ENCODE data around the gene TMOD2.
A peak's percentile ranks its signal among the peaks of the same experiment; 100 is the strongest.

Gene TMOD2

DNA sequence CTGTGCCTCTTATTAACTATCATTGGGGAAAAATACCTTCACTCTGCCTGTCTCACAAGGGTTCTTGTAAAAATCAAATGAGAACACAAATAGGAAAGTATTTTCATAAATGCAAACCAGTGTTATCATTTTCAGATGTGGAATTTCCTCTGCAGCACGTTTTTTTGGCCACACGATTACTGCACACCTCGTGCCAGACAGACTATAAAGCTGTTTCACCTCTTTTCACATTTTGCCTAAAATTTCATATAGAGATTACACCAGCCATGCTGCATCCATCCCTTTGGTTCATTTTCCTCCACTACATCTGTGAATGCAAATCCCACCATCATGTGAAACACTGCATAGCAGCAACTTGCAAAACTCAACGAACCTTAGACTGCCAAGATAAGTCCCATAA is 1.2 kb upstream of the TMOD2 start:
- FAIRE-seq = peak; percentile 79
- TF ChIP-seq POU2F2 (IDR thresholded peaks at IDR 0.05; ENCODE audit: low read depth, low read length) (no peak), TAF1 (IDR thresholded peaks at IDR 0.05; ENCODE audit: low read depth, low read length) (no peak), POLR2A (IDR thresholded peaks at IDR 0.05; ENCODE audit: low read depth, low read length) (no peak), PAX5 (IDR thresholded peaks at IDR 0.05; ENCODE audit: insufficient read depth, low read length, severe bottlenecking) (no peak), SPI1 (IDR thresholded peaks at IDR 0.05; ENCODE audit: low read depth, low read length) (no peak), POLR2AphosphoS5 (IDR thresholded peaks at IDR 0.05; ENCODE audit: low read depth, low read length) (no peak)
- no peak for DNase-seq (ENCODE audit: insufficient read length, low spot score)

DNA sequence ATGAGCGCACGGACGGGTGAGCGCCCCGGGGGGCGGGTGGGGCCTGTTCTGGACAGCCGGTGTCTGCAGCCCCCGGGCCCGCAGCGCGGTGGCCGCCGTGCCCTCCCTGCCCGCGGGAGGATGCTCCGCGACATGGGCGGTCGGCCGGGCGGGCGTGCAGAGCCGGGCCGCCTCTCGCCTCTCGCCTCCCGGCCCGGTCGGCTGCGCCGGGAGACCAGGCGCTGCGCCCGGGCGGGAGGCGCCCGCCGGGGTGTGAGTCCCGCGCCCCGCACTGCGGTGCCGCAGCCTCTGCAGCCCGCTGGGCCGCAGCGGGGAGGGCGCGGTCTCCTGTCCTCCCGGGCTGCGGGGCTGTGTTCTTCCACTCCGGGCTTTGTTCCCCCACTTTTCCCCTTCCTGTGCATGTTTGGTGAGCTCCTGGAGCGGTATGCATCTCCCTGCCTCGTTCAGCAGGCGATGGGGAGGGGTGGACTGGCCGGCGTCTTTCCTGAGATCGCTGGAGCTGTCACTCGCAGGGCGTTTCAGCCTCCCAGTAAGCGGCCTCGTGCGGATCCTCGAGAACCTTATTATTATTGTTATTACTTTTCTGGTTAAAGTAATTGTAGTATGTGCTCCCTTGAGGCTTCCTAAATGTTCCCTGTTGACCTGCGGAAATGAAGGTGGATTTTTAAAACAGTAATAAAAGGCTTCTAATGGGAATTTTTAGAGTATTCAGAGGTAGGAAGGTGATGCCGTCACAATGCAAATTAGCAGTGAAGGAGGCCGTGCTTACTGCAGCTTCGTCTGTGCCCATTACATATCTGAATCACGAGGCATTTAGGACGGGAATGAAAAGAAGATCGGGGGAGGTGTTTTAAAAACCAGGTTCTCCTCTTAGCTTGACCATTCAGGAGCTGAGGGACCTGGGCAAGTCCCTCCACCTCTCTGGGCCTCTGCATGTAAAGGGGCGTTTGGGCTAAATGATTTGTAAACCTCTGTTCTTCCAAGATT is 593 bp downstream of the TMOD2 start:
- peak; percentile 32 for DNase-seq (ENCODE audit: insufficient read length, low spot score)
- FAIRE-seq = no peak
- peak; percentile 32; the same call in 1 of the 2 replicates for TF ChIP-seq POLR2AphosphoS5 (IDR thresholded peaks at IDR 0.05; ENCODE audit: low read depth, low read length)
- TF ChIP-seq POLR2A (IDR thresholded peaks at IDR 0.05; ENCODE audit: low read depth, low read length) = no peak

DNA sequence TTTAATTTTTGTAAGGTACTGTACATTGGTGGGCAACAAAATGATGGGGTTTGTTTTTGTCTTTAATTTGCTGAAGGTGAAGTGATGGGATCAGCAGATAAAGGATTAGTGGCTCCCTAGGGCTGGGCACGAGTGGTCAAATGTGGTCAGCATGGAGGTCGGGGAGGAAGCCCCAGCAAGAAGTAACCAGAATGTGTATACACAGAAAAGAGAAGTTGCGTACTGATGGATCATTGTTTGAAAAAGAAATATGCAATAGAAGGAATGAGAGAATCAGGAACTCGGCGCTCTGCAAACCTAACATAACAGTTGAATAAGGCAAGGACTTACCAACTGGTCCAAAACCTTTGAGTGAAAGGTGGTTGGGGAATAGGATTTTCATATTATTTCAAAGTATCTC is 1.5 kb downstream of the TMOD2 start:
- FAIRE-seq (no peak), DNase-seq (ENCODE audit: insufficient read length, low spot score) (no peak)
- TF ChIP-seq TAF1 (IDR thresholded peaks at IDR 0.05; ENCODE audit: low read depth, low read length) = no peak
- TF ChIP-seq PAX5 (IDR thresholded peaks at IDR 0.05; ENCODE audit: insufficient read depth, low read length, severe bottlenecking) = no peak
- no peak for TF ChIP-seq POLR2AphosphoS5 (IDR thresholded peaks at IDR 0.05; ENCODE audit: low read depth, low read length)
- TF ChIP-seq POLR2A (IDR thresholded peaks at IDR 0.05; ENCODE audit: low read depth, low read length) = no peak
- no peak for TF ChIP-seq SPI1 (IDR thresholded peaks at IDR 0.05; ENCODE audit: low read depth, low read length)
- TF ChIP-seq POU2F2 (IDR thresholded peaks at IDR 0.05; ENCODE audit: low read depth, low read length) = no peak

DNA sequence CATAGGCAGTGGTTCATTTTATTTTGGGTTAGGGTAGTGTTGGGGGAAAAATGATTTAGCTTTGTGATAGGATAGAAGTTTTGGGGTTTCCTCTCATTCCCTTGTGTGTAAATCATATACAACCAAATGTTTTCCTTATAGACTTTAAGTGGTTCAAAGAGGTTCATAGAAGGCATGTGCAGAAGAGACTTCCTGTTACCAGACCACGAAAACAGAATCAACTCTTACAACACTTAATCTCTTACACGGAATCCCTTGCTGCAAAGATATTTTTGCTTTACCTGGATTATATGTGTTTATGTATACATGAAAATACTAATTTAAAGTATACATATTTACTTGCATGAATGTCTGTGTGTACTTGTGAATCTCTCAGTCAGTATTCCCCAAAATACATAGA is 2.9 kb downstream of the TMOD2 start:
- DNase-seq (ENCODE audit: insufficient read length, low spot score) (no peak), FAIRE-seq (no peak)
- TF ChIP-seq TAF1 (IDR thresholded peaks at IDR 0.05; ENCODE audit: low read depth, low read length) = no peak
- TF ChIP-seq PAX5 (IDR thresholded peaks at IDR 0.05; ENCODE audit: insufficient read depth, low read length, severe bottlenecking) = no peak
- no peak for TF ChIP-seq POLR2AphosphoS5 (IDR thresholded peaks at IDR 0.05; ENCODE audit: low read depth, low read length)
- no peak for TF ChIP-seq SPI1 (IDR thresholded peaks at IDR 0.05; ENCODE audit: low read depth, low read length)
- TF ChIP-seq POLR2A (IDR thresholded peaks at IDR 0.05; ENCODE audit: low read depth, low read length) = no peak
- no peak for TF ChIP-seq POU2F2 (IDR thresholded peaks at IDR 0.05; ENCODE audit: low read depth, low read length)

DNA sequence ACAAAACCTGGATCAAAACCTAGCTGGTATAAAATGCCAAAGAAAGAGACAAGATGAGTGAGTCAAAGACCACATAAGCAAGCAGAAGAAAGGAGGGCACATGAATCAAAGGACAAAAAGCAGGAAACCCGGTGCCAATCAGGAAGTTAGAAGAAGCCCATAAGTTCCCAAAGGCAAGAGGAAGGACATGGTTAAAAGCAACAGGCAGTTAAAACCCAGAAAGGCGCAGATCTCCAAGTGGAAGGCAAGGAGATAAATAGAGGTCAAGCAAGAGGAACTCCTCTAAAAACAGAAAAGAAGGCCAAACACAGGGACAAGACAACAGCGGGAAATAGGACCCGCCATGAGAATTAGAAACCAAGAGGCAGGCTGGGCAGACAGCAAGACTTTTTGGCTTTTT is 4.4 kb downstream of the TMOD2 start:
- DNase-seq (ENCODE audit: insufficient read length, low spot score) = no peak
- FAIRE-seq = no peak
- TF ChIP-seq TAF1 (IDR thresholded peaks at IDR 0.05; ENCODE audit: low read depth, low read length) (no peak), PAX5 (IDR thresholded peaks at IDR 0.05; ENCODE audit: insufficient read depth, low read length, severe bottlenecking) (no peak), POLR2AphosphoS5 (IDR thresholded peaks at IDR 0.05; ENCODE audit: low read depth, low read length) (no peak), POLR2A (IDR thresholded peaks at IDR 0.05; ENCODE audit: low read depth, low read length) (no peak), SPI1 (IDR thresholded peaks at IDR 0.05; ENCODE audit: low read depth, low read length) (no peak), POU2F2 (IDR thresholded peaks at IDR 0.05; ENCODE audit: low read depth, low read length) (no peak)

DNA sequence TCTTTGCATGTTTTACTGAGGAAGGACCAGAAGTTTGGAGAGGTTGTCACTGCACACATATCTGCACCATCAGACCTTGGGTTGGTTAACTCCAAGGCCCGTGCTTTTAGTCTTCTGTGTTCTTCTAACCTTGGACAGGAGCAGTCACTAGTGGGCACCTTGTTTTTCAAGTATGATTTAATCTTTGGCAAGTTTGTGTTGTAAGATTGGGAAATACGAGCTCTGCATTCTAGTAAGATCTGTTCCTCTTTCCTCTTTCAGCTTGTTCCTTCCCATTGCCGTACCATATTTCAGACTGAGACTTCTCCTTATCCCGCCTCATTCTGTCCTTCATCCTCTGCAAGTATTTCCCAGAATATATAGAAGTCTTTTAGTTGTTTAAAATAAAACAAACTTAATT is 5.1 kb downstream of the TMOD2 start:
- DNase-seq (ENCODE audit: insufficient read length, low spot score) (no peak), FAIRE-seq (no peak)
- TF ChIP-seq SPI1 (IDR thresholded peaks at IDR 0.05; ENCODE audit: low read depth, low read length) (no peak), TAF1 (IDR thresholded peaks at IDR 0.05; ENCODE audit: low read depth, low read length) (no peak), POLR2AphosphoS5 (IDR thresholded peaks at IDR 0.05; ENCODE audit: low read depth, low read length) (no peak), POU2F2 (IDR thresholded peaks at IDR 0.05; ENCODE audit: low read depth, low read length) (no peak), PAX5 (IDR thresholded peaks at IDR 0.05; ENCODE audit: insufficient read depth, low read length, severe bottlenecking) (no peak), POLR2A (IDR thresholded peaks at IDR 0.05; ENCODE audit: low read depth, low read length) (no peak)

DNA sequence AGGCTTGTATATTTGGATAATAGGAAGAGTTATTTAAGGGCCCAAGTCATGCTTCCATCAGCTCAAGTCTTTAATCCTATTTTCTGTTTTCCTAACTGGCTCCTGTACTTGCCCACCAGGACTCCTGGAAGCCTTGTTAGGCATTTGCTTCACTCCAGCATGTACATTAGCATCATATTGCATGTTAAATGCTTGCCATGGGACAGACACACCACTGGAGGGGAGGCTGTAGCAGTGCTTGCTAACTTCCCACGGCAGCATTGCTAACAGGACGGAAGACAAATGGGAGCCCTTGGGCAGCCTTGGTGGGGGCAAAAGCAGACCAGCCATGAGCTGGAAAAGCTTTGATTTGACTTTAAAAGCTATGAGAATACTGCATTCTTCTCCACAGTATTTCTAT is 6.1 kb downstream of the TMOD2 start:
- DNase-seq (ENCODE audit: insufficient read length, low spot score) = no peak
- FAIRE-seq = no peak
- TF ChIP-seq SPI1 (IDR thresholded peaks at IDR 0.05; ENCODE audit: low read depth, low read length) (no peak), TAF1 (IDR thresholded peaks at IDR 0.05; ENCODE audit: low read depth, low read length) (no peak), PAX5 (IDR thresholded peaks at IDR 0.05; ENCODE audit: insufficient read depth, low read length, severe bottlenecking) (no peak), POLR2A (IDR thresholded peaks at IDR 0.05; ENCODE audit: low read depth, low read length) (no peak), POU2F2 (IDR thresholded peaks at IDR 0.05; ENCODE audit: low read depth, low read length) (no peak), POLR2AphosphoS5 (IDR thresholded peaks at IDR 0.05; ENCODE audit: low read depth, low read length) (no peak)

DNA sequence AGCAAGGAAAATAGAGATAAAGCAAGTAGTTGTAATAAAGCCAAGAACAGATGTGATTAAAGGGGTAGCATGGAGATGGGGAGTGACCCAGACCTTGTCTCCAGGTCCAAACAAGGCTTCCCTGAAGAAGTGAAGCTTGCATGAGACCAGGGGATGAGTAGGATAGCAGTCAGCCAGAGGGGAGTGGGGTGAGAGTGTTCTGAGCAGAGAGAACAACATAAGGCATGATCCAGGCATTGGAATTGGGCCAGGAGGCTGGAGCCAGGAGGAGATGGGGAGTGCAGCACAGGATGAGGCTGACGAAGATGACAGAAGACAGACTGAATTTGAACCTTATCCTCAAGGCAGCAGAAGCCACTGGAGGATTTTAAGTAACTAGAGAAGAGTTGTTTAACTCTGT is 7.2 kb downstream of the TMOD2 start:
- FAIRE-seq (no peak), DNase-seq (ENCODE audit: insufficient read length, low spot score) (no peak)
- TF ChIP-seq POLR2A (IDR thresholded peaks at IDR 0.05; ENCODE audit: low read depth, low read length) (no peak), PAX5 (IDR thresholded peaks at IDR 0.05; ENCODE audit: insufficient read depth, low read length, severe bottlenecking) (no peak), TAF1 (IDR thresholded peaks at IDR 0.05; ENCODE audit: low read depth, low read length) (no peak), POU2F2 (IDR thresholded peaks at IDR 0.05; ENCODE audit: low read depth, low read length) (no peak), SPI1 (IDR thresholded peaks at IDR 0.05; ENCODE audit: low read depth, low read length) (no peak), POLR2AphosphoS5 (IDR thresholded peaks at IDR 0.05; ENCODE audit: low read depth, low read length) (no peak)

DNA sequence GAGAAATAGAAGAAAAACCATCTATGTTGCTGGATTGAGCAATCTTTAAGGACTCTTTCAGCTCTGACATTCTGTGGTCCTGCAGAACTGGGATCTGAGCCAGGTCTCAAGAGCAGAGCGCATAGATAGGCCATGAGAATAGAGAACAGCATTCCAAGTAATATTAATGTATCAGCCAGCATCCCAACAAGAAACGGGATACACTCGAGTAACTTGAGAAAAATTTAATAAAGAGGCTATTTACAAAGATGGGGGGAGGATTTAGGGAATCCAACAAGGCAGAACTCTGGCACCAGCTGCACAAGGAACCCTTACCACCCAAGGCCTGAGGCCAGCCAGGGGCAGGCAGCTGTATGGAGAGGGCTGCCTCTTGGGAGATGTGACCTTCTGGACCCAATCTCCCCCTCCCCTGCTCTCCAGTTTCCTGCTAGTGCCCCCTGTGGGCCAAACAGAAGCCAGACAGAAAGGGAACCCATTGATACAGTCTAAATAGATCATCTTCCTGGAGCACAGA is 8.2 kb downstream of the TMOD2 start:
- FAIRE-seq (no peak), DNase-seq (ENCODE audit: insufficient read length, low spot score) (no peak)
- no peak for TF ChIP-seq POLR2AphosphoS5 (IDR thresholded peaks at IDR 0.05; ENCODE audit: low read depth, low read length)
- no peak for TF ChIP-seq POU2F2 (IDR thresholded peaks at IDR 0.05; ENCODE audit: low read depth, low read length)
- TF ChIP-seq TAF1 (IDR thresholded peaks at IDR 0.05; ENCODE audit: low read depth, low read length) = no peak
- no peak for TF ChIP-seq PAX5 (IDR thresholded peaks at IDR 0.05; ENCODE audit: insufficient read depth, low read length, severe bottlenecking)
- no peak for TF ChIP-seq POLR2A (IDR thresholded peaks at IDR 0.05; ENCODE audit: low read depth, low read length)
- TF ChIP-seq SPI1 (IDR thresholded peaks at IDR 0.05; ENCODE audit: low read depth, low read length) = no peak

All from GM12891 (cell line).